Fibroblast of upper back skin (primary cell): ENCODE data around the gene TYK2.
"Not testable (repeated sequence)": the region's sequence is repeated elsewhere in the genome, so short reads cannot be mapped to it uniquely, and the experiment has no call there.

ENCODE experiments used
- DNase-seq: peaks from one replicate; pipeline ENCODE4 v3.0.0-alpha.2; 2013

Gene TYK2

DNA sequence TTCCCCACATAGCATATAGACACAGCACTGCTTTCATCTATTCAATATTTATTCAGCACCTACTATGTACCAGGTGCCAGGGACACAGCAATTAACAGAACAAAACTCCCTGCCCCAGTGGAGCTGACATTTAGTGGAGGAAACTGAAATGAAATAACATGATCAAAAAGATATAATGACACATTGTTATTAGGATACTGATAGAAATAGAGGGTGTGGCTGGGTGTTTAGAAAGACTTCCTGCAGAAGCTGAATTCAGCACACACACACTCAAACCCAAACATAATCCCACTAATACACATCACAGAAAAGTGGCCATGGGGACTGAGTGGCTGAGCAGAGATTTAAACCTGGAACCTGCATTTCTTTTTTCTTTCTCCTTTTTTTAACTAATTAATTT is 26.7 kb upstream of the TYK2 start:
- DNase-seq: no peak

DNA sequence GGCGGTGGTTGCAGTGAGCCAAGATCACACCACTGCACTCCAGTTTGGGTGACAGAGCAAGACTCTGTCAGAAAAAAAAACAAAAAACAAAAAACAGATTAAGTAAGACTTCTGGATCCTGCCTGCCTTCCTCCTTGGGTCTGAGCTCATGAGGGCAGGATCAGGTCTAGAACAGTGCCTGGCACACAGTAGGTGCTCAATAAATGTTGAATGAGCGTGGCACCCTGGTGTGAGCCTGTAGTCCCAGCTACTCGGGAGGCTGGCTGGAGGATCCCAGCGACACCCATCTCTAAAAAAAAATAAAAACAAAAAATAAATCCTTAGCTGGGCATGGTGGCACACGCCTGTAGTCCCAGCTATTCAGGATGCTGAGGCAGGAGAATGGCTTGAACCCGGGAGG is 25.8 kb upstream of the TYK2 start:
- DNase-seq: no peak

DNA sequence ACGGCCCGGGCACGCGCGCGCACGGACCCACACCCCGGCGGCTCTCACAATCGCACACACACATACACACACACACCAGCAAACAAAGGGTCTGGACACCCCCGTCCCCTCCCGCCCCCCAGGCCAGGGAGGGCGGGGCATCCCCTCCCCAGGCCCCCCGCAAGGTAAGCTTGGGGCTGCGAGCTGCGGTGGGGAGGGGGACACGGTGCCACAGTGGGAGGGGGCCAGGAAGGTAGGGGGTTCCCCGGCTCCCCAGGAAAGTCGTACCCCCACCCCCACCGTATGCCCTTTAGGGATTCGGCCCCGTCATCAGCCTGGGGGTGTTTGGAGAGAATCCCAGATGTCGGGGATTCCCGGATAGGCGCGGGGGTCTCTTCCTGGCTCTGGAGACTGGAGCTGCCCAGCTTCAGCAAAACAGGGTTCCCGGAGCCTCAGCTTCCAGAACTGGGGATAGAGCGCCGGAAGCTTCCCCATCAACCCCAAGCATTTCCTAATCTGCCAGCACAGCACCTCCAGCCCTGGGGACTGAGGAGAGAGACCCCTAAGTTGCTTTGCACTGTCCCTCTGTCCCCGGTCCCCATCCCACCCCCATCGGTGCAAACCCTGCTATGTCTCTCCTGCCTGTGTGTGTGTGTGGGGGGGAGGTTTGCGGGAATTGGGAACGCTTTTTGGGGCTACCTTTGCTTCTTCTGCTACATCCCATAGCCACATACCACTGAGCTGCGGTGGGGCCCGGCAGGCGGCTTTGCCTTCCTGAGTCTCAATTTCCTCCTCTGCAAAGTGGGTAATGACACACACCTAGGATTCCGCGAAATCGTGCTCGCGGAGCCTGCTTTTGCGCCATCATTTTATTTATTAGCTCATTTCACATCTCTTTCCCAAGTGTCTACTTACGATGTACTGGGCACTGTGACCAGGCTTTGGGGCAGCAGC is 24.8 kb upstream of the TYK2 start:
- DNase-seq: no peak

DNA sequence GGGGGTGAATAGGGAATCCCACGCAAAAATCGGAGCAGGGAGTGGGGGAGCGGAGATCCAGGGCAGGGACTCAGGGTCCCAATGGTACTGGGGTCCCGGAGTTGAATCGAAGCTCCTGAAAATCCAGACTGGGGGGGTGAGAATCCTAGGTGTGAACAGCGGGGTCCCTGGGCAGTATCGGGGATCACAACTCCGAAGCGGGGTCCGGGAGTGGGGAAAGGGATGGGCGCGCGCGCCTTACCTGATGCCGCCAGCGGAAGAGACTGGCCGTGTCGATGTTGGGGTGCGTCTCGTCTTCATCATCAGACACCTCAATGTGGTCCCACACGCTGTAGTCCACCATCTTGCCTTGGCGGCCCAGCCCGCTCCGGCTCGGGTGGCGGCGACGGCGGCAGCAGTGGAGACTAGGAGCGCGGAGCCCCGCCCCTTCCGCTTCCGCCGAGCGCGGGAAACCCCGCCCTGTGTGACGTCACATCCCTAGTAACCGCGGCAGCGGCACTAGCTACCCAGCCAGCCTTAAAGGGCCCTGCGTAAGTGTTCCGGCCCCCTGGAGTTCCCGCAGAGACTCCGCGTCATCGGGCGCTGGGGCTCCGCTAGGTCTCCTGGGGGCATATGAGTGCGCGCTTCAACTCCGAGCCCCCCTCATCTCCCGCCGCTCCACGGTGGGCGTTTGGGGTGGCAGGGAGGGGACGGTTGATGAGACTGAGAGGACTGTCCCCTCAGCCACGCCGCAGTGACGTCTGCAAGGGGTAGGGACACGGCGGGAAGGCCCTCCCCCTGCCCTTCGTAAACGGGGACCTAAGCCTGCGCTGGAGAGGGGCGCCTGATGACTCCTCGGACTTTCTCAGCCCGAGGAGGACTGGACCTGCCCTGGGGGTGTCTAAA is 23.0 kb upstream of the TYK2 start, which contains the start of gene CDC37:
Gene CDC37, minus strand, starts transcription at position 406 of the 885 bp plus-strand sequence. Its CDS starts 63 bp downstream, at position 343.
- peak; percentile 95 for DNase-seq

DNA sequence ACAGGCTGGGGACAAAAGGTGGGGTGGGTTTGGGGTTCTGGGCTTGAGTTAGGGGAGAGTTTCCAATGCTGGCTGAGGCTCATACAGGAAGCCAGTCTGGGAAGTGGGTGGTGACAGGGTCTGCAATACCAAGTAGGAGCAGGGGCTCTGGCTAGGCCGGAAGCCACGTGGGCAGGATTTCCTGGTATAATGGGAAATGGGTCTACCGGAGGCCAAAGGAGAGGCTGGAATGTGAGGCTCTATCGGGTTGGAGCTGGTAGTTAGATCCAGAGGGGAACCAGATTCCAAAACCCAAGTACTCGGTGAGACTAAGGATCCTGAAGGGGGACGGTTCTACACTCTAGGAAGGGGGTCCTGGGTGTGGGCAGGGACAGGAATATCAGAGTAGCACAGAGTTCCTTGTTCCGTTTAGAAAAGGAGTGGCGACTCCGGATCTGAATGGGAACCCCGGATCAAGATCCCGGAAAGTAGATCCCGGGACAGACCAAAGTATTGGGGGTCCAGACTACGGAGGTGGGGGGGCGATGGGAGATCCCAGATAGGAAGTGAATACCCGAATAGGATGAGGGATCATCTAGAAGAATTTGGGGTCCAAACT is 22.2 kb upstream of the TYK2 start:
- DNase-seq: peak; percentile 43

DNA sequence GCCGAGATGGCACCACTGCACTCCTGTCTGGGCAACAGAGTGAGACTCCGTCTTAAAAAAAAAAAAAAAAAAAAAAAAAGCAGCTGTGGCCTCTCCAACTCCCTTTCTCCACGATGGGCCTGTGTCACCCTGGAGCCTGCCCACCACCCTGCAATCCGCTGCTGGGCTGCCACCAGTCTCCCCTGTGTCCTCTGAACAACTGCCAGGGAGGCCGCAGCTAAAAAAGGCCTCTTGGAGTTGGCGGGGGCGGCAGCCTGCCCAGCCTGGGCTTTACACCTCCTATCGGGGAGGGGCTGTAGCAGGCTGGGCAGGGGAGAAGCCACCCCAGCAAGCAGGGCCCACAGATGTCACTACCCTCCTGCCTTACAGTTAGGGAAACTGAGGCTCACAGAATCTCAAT is 19.5 kb upstream of the TYK2 start:
- DNase-seq: no peak

DNA sequence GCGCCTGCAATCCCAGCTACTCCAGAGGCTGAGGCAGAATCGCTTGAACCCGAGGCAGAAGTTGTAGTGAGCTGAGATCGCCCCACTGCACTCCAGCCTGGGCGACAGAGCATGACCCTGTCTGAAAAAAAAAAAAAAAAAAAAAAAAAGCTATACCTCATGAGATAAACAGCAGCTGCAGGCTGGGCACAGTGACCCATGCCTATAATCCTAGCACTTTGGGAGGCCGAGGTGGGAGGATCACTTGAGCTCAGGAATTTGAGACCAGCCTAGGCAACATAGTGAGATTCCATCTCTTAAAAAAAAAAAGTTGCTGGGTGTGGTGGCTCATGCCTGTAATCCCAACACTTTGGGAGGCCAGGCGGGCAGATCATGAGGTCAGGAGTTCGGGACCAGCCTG is 19.0 kb upstream of the TYK2 start:
- not testable (repeated sequence) for DNase-seq

DNA sequence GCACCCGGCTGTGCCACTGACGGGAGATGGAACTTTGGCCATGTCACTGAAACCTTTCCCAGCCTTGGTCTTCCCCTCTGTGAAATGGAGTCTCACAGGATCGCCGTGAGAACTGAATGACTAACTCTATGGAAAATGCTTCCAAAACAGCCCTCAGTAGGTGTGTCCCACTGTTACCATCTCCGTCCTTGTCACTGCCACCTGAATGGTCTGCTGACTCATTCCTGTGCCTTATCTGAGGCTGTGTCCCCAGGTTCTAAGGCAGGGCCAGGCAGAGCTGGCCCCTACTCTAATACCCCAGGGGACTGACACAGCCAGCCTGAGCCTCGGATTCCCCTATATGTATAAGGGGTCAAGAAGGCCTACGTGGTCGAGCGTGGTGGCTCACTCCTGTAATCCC is 18.4 kb upstream of the TYK2 start:
- no peak for DNase-seq

DNA sequence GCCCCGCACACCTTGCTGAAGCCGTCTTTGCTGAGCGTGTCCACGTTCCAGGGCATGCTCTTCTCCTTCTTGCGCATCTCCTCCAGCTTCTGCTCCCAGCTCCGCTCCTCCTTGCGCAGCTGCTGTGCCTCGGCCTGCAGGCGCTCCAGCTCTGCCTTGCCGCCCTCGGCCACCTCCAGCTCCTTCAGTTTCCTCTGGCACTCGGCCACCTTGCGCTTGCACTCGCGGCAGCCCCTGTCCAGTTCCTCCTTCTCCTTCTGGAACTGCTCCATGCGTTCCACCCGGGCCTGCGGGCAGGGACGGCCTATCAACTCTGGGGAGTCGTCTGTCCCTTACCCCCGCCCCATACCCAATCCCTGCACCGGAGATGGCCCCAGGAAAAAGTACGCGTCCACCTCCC is 15.5 kb upstream of the TYK2 start:
- no peak for DNase-seq

DNA sequence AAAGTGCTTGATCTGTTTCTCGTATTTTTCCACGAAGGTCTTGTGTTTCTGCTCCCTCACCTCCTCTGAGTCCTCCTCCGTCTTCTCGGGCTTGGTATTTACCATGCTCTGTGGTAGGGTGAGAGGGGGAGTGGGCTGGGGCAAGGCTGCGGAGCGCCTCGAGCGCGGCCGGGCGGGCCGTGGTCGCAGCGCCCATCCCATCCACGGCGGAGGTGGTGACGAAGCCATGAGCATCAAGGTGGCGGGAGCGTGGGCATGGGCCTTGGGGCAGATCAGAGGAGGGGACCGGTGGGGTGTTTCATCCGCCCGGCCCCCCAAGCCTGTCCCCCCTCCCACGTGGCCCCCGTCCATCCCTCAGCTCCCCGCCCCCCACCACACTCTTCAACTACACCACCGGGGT is 15.1 kb upstream of the TYK2 start:
- no peak for DNase-seq

DNA sequence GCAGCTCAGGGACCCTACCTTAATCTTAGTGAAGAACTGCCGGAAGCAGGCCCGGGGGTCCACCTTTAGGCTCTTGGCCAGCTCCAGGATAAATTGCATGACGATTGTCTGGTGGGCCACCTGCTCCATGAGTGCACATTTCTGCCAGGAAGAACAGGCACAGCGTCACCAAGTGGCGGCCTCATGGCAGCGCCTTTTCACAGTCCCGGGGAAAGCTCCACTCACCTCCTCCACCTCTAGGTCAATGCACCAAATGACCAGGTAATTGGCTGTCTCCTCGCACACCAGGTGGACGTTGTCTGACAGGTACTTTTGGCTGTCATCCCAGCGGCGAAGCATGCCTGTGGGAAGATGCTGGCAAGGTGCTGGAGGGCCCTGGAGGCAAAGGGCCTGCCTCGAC is 14.6 kb upstream of the TYK2 start:
- DNase-seq: no peak

DNA sequence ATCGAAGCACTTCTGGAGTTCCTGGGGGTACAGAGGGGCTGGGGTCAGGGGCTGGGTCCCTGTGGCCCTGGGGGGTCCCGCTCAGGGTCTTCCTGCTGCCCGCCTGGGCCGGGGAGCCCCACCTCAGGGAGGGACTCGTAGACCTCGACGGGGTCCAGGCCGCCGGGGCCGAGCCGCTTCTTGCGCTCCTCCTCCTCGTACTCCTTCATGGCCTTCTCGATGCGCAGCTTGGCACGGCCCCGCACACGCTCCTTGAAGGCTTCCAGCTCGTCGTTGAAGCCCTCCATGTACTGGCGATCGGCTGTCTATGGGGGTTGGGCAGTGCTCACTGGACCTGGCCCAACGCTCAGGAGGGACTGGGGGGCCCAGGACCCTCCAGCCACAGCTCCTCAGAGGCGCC is 12.8 kb upstream of the TYK2 start:
- DNase-seq: no peak

DNA sequence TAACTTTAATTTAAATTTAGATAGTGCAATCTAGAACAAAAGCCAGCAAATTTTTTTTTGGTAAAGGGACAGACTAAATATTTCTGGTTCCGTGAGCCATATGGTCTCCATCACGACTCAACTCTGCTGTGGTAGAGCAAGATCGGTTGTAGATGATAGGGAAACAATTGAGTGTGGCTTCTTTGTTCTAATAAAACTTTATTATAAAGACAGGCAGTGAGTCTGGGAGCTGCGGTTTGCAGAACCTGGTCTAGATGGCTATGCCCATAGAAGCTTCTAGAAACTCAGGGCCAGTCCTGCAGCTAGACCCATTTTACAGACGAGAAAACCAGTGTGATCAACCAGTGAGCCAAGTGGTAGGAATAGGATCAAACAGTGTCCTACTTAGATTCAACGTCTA is 11.7 kb upstream of the TYK2 start:
- DNase-seq: no peak

DNA sequence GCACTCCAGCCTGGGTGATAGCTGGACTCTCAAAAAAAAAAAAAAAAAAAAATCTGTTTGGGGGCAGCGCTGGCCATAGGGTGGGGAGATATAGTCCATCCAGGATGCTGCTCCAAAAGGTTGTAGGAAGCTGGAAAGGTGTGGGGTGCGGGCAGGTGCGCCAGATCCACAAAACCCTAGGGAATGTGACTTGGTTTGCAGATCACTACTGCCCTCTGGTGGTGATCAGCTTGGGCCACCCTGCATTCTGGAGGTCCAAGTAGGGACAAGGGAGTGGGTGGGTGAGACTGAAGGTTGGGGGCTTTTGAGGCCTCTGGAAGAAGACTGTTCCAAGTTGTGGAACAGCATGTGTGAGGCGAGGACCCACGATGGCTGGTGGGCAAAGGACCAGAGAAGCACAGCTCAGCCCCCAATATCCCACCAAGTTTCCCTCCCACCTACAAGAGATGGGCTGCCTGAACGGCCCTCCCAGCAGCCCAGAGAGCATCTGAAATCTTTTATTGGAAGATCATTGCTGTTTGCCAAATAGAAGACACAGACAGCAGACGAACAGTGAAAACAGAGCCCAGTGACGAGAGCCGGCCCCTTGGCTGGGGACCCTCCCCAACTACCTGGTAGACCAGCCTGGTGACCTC is 10.4 kb upstream of the TYK2 start:
- peak; percentile 56 for DNase-seq

DNA sequence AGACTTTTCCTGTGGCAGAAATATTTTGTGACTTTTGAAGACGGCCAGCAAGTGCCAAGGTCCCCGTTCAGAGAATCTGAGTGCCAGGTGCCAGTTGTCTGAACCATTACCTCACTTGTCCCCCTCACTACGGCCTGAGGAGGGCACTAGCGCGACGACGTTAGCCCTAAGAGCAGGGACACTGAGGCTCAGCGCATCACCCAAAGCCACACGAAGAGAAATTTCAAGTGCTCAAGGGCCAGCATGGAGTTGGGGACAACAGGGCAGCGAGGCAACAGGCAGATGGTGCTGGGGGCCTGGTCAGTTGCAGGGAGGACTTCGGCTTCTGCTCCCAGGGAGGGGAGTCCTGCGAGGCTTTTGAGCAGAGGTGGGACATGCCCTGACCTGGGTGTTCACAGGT is 9.5 kb upstream of the TYK2 start:
- no peak for DNase-seq

DNA sequence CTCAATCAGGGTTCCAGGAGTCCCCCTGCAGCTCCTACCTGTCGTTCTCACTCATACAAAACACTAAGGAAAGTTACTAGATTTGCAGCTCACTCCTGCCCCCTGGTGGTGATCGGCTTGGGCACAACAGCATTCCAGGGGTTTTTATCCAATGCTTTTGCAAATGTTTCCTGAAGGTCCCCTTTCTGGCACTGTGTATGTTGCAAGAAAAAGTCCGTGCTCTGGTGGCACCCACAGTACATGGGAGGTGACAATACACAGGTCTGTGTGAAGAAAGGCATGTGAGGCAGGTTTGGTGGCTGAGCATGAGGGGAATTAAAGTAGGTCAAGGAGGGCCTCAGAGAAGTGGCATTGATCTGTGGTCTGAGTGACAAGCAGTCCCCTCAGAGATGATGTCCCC is 8.6 kb upstream of the TYK2 start:
- peak; percentile 73 for DNase-seq

DNA sequence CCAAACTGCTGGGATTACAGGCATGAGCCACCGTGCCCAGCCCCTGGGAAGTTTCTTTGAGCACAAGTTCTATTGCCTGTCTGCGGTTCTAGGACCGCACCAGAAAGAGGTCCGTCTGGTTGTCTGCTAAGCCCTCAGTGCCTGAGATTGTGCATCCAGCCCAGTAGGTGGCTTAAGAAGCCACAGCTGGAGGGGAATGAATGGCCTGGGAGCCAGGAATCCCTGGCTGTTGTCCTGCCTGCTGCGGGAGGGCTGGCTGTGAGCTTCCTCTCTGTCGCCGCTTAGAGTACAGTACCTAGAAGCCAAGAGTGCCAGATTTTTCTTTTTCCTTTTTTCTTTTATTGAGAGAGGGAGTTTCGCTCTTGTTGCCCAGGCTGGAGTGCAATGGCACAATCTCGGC is 4.2 kb upstream of the TYK2 start:
- DNase-seq: no peak

DNA sequence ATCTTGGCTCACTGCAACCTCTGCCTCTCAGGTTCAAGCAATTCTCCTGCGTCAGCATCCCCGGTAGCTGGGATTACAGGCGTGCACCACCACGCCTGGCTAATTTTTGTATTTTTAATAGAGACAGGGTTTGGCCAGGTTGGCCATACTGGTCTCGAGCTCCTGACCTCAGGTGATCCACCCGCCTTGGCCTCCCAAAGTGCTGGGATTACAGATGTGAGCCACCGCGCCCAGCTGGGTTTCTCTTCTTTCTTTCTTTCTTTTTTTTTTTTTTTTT is 2.8 kb upstream of the TYK2 start:
- not testable (repeated sequence) for DNase-seq

DNA sequence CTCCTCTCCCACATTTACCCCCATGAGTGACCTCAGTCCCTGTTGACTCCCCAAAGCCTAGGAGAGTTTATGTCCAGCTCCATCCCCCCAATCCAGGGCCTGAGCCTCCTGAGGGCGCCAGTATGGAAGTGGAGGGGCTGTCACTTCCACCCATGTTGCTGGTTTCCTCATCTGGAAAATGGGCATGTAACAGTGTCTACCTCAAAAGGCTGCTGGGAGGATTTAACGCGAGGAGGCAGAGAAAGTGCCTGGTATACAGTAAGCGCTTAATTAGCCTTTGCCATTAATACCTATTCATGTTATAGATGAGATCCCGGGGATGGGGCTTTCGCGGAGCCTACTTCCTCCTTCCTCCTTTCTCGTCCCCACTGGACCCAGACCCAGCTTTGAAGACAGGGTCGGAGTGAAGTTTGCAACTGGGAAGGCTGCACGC is 476 bp downstream of the TYK2 start:
- DNase-seq: no peak

DNA sequence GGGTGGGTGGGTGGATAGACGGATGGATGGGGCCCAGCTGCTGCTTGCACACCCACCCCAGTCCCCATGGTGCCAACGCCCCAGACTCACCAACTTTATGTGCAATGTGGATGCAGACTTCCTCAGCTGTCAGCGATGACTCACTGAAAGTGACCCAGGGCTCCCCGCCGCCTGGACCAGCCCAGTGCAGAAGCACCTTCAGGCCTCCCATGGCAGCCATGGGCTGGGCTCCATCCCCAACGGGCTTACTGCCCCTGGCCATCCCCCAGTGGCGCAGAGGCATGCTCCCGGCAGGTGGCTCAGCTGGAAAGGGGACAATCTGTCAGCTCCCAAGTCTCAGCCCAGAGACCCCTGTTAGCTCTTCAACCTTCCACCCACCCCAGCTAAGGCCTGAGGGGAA is 2.2 kb downstream of the TYK2 start:
- no peak for DNase-seq

DNA sequence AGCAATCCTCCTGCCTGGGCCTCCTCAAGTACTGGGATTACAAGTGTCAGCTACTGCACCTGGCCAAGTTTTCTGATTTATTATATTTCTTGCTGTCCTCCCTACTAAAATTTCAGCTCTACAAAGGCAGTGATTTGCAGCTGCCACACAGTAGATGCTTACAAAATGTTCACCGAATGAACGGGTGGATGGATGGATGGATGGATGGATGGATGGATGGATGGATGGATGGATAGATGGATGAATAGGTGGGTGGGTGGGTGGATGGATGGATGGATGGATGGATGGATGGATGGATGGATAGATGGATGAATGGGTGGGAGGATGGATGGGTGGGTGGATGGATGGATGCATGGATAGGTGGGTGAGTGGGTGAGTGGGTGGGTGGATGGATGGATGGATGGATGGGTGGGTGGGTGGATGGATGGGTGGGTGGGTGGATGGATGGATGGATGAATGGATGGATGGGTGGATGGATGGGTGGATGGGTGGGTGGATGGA is 3.2 kb downstream of the TYK2 start:
- DNase-seq: not testable (repeated sequence)

DNA sequence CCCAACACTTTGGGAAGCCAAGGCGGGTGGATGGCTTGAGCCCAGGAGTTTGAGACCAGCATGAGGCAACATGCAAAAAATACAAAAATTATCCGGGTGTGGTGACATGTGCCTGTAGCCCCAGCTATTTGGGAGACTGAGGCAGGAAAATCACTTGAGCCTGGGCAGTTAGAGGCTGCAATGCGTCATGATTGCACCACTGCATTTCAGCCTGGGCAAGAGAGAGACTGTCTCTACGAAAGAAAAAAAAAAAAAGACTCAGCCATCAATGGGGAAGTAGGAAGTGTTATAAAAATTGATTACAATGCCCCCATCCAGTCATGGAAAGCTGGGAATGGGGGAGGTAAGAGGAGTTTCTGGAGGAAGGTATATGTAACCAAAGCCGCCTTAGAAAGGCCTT is 5.4 kb downstream of the TYK2 start:
- no peak for DNase-seq

DNA sequence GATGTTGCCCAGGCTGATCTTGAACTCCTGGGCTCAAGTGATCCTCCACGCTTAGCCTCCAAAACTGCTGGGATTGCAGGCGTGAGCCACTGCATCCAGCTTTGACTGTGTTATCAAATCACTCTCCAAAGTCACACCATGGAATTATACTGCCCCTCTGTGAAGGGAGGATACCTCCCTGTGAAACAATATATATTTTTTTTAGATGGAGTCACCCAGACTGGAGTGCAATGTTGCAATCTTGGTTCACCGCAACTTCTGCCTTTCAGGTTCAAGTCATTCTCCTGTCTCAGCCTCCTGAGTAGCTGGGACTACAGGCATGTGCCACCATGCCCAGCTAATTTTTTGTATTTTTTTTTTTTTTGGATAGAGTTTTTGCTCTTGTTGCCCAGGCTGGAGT is 7.7 kb downstream of the TYK2 start:
- no peak for DNase-seq
